GM19397 (cell line): ENCODE results near the gene ABHD17A.
A peak's percentile ranks its signal among the peaks of the same experiment; 100 is the strongest.
"Not testable (repeated sequence)": the region's sequence is repeated elsewhere in the genome, so short reads cannot be mapped to it uniquely, and the experiment has no call there.

Source experiments
- ATAC-seq: cut with Tn5 transposase; IDR thresholded peaks from one replicate; pipeline ENCODE4 v1.9.1; 2021; ENCODE audit warnings: mild to moderate bottlenecking, moderate library complexity; ENCODE audit not compliant: unreplicated experiment

Gene ABHD17A

GRCh38 chr19:1911098-1911497, 25.8 kb upstream of the ABHD17A start:
- no peak for ATAC-seq

- ATAC-seq = no peak
Measured at GRCh38 chr19:1910177-1910576, 24.9 kb upstream of the ABHD17A start.

- ATAC-seq = no peak
Measured at GRCh38 chr19:1909761-1910080, 24.4 kb upstream of the ABHD17A start.

GRCh38 chr19:1908364-1908678, 23.0 kb upstream of the ABHD17A start:
- no peak for ATAC-seq

- no peak for ATAC-seq
Measured at GRCh38 chr19:1907563-1908363, 22.5 kb upstream of the ABHD17A start.

GRCh38 chr19:1906985-1907562, 21.8 kb upstream of the ABHD17A start:
- no peak for ATAC-seq

- no peak for ATAC-seq
Measured at GRCh38 chr19:1905863-1906375, 20.6 kb upstream of the ABHD17A start.

- peak; percentile 78 for ATAC-seq
Measured at GRCh38 chr19:1905110-1905862, 20.0 kb upstream of the ABHD17A start, which contains the start of the genes ADAT3 and SCAMP4. Gene ADAT3, plus strand, starts transcription at chr19:1905399. Its CDS starts 6,649 bp downstream, at chr19:1912048. Gene SCAMP4, plus strand, starts transcription at chr19:1905399. Its CDS starts 9,621 bp downstream, at chr19:1915020.

- no peak for ATAC-seq
Measured at GRCh38 chr19:1904860-1905109, 19.5 kb upstream of the ABHD17A start.

GRCh38 chr19:1902923-1903322, 17.6 kb upstream of the ABHD17A start:
- no peak for ATAC-seq

GRCh38 chr19:1901940-1902404, 16.7 kb upstream of the ABHD17A start:
- no peak for ATAC-seq

- ATAC-seq = no peak
Measured at GRCh38 chr19:1896508-1896907, 11.2 kb upstream of the ABHD17A start.

GRCh38 chr19:1893791-1894190, 8.5 kb upstream of the ABHD17A start:
- ATAC-seq = no peak

- no peak for ATAC-seq
Measured at GRCh38 chr19:1889907-1890306, 4.6 kb upstream of the ABHD17A start.

- no peak for ATAC-seq
Measured at GRCh38 chr19:1888385-1888784, 3.1 kb upstream of the ABHD17A start.

- not testable (repeated sequence) for ATAC-seq
Measured at GRCh38 chr19:1886360-1886759, 1.1 kb upstream of the ABHD17A start.

- peak; percentile 30 for ATAC-seq
Measured at GRCh38 chr19:1884719-1885334, 469 bp downstream of the ABHD17A start.

GRCh38 chr19:1884291-1884718, 991 bp downstream of the ABHD17A start:
- ATAC-seq = no peak

GRCh38 chr19:1883784-1884183, 1.5 kb downstream of the ABHD17A start:
- no peak for ATAC-seq

- ATAC-seq = no peak
Measured at GRCh38 chr19:1882786-1883692, 2.3 kb downstream of the ABHD17A start.
